ENCODE results near the gene SMCO1.

GRCh38 chr3:196506687-196507086 is 8.5 kb downstream of the SMCO1 start:
- TF ChIP-seq, protein P1, sequence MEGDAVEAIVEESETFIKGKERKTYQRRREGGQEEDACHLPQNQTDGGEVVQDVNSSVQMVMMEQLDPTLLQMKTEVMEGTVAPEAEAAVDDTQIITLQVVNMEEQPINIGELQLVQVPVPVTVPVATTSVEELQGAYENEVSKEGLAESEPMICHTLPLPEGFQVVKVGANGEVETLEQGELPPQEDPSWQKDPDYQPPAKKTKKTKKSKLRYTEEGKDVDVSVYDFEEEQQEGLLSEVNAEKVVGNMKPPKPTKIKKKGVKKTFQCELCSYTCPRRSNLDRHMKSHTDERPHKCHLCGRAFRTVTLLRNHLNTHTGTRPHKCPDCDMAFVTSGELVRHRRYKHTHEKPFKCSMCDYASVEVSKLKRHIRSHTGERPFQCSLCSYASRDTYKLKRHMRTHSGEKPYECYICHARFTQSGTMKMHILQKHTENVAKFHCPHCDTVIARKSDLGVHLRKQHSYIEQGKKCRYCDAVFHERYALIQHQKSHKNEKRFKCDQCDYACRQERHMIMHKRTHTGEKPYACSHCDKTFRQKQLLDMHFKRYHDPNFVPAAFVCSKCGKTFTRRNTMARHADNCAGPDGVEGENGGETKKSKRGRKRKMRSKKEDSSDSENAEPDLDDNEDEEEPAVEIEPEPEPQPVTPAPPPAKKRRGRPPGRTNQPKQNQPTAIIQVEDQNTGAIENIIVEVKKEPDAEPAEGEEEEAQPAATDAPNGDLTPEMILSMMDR (conservative IDR thresholded peaks at IDR 0.05; ENCODE audit: low read length), result no peak
- TF ChIP-seq EZH2phosphoT487 (IDR thresholded peaks at IDR 0.05; ENCODE audit: borderline replicate concordance), result no peak
